ENCODE results near the gene TFF1. TPM values are rescaled to one million over a fixed set of nuclear protein-coding genes. Genes with fewer than 3 reads are reported as not detected.

Gene TFF1
- total RNA-seq, 2 donors from 2014 or later, result not detected

- DNase-seq (ENCODE audit: low spot score in 2 of 2), result no peak
- Mint-ChIP-seq H3K27ac (no peak overlapping the region), H3K9me3 (no peaks in the 10 kb centered on the region), H3K36me3 (no peaks in the 10 kb centered on the region)
- ATAC-seq, result no peak
Measured at GRCh38 chr21:42312626-42313104, 53.7 kb downstream of the TFF1 start.

Other genes starting within 250 kb of the TFF1 start
- 10 to 100 TPM; 15.4 to 24.4 TPM for gene ABCG1, start 147.4 kb downstream of the TFF1 start, total RNA-seq
- not detected for gene TFF3, start 51.1 kb downstream of the TFF1 start, total RNA-seq
- gene TFF2, start 15.5 kb downstream of the TFF1 start, total RNA-seq, result not detected
- gene TMPRSS3, start 29.5 kb upstream of the TFF1 start, total RNA-seq, result 10 to 100 TPM in 1 of 2 donors, 1 to 10 TPM in 1; 9.8 to 68.6 TPM
- gene UBASH3A, start 37.4 kb upstream of the TFF1 start, total RNA-seq, result 10 to 100 TPM; 13.0 to 51.9 TPM
- under 1 TPM; 0.11 to 0.33 TPM for gene RSPH1, start 129.7 kb upstream of the TFF1 start, total RNA-seq
- 10 to 100 TPM; 15.2 to 20.6 TPM for gene SLC37A1, start 147.3 kb upstream of the TFF1 start, total RNA-seq

All from activated naive CD4-positive, alpha-beta T cell treated with anti-CD3 and anti-CD28 coated beads, Interleukin-2, amount 50 U/mL, for 72 hours (primary cell).